Astrocyte of the hippocampus (primary cell): Measurements from ENCODE around the gene TMUB1.
A peak's percentile ranks its signal among the peaks of the same experiment; 100 is the strongest.

Source experiments
- DNase-seq: peaks from one replicate; pipeline ENCODE4 v3.0.0; 2011; ENCODE audit warnings: low read depth, low spot score

The TMUB1 gene

DNA sequence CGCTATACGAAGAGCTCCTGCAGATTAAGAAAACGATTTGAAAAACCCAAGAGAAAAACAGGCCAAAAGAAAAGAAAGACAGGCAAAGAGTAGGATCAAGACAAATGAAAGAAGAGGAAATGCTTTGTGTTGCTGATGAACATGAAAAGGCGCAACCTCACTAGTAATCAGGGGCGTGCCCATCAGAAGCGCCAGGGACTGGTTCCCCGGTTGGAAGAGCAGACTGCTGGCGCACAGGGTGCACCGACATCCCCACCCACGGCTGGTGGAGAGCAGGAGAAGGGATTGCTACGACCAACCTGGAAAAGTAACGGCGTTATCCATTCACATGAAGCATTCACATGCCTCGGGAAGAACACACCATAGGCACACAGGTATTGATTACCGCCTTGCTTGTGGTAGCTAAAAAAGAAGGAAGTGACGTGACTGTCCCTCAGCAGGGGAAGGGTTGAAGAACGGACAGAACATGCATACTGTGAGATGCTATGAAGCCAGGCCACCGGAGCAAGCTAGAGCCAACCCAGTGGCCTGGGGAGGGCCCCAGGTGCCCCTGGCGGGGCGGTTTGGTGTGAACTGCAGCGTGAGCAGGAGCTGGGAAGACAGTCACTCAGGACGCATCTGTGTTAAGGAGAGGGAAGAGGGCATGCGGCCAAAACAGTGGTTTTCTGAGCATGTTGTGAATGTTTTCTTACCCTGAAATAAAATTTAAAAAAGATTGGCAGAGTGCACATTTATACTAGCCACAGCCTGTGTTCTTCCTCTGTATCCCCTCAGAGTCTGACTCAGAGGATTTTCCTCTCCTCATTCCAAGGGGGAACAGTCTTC lies 21.3 kb upstream of the TMUB1 start:
- DNase-seq = peak; percentile 90

DNA sequence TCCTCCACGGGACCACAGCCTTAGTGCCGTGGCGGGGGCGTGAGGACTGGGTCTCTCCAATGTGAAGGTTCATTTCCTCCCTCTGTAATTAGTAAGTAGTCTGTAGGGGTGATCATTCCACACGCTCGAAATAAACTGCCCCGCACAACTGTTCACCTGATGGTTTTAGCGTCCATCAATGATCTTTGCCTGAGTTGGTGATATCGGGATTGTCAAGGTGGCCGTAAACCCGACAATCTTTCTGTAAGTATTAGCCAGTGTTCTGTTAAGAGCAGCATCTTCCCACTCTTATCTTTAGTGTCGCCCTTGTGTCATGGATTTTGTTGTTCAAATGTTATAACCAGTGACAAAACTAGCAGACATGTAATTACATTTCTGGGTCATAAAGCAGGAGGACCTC lies 20.7 kb upstream of the TMUB1 start:
- no peak for DNase-seq

- no peak for DNase-seq
Observed at GRCh38 chr7:151102991-151103390, 19.7 kb upstream of the TMUB1 start.

DNA sequence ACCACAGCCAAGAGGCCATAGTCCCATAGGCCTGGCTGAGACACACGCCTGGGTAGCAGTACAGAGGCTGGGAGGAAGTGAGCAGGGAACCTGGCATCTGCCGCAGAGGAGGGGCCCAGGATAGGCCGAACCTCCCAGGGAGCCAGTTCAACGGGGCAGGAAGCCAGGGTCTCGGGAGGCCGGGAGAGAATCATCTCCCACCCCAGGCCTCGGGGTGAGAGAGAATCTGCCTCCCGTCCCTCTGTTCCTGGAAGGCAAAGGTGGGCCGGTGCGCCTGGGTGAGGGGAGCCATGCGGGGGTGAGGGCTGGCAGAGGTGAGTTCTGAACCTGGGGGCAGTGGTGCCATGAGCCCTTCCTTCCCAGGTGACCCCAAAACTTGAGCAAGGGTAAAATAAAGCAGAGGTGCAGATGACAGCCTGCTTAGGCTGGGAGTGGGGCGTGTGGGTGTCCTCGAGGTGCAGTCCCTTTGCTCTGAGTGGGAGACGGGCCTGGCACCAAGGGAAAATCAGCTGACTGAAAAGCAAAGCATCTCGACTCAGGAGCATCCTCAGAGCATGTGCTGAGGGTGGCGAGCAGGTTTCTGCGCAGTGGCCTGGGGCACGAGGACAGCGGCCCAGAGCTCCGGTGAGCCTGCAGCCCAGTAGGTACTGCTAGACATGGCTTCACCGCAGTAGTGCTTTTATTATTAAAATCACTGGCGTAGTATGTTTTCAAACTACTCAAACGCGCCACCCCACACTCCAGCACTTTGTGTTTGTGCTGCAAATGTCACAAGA lies 18.5 kb upstream of the TMUB1 start:
- no peak for DNase-seq

- no peak for DNase-seq
Observed at GRCh38 chr7:151100921-151101320, 17.6 kb upstream of the TMUB1 start.

DNA sequence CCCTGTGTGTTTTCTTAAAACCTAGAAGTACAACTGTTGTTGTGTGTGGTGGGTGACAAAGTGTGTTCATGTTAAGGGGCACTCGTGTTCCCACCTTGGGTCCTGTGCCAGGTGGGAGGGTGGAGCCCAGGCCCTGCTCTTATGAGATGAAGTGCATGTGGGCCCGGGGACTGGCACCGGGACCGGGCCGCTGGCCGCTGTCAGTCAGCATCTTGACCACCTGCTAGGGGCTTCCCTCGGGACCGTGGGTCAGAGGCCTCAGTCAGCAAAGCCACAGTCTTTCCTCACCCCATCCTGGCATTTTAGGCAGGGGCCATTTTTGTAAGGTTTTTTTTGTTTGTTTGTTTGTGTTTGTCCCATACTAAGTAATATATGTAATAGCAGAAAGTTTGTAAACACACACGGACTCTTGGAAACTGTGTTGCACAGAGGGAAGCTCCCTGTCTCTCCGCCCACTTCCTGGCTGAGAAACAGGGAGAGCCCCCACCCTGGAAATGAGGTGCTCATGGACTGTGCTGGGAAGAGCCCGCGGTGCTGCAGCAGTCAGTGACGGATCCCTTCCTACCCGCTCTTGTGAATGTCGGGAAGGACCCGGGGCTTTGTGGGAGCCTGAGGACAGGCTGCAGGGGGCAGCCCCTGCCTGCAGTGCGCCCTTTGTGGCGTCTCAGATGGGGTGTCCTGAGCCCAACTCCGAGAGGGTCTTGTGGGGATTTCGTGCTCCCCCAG lies 16.4 kb upstream of the TMUB1 start:
- no peak for DNase-seq

DNA sequence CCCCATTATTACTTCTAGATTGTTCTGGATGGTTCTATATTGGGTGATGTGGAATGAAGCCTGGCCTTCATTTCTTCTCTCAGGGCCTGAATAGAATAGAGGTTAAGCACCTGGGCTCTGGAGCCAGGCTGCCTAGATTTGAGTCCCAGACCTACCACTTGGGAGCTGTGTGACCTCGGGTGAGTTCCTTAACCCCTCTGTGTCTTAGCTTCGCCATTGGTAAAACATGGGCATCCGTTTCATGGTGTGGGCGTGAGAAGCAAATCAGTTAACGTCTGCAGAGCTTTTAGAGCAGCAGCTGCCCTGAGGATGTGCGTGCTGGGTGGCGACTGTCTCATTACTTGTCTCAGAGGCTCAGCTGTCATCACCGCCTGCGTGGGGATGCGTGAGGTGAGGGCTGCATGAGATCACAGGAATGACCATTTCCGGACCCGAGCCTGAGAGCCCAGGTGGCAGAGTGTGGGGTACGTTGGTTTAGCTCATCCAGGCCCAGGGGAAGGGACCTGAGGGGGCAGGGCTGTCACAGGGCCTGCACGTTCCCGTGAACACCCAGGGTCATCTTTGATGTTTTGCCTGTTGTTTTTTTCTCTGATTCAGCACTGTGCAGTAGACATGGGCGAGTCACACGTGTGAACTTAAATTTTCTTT lies 12.7 kb upstream of the TMUB1 start:
- DNase-seq = no peak

DNA sequence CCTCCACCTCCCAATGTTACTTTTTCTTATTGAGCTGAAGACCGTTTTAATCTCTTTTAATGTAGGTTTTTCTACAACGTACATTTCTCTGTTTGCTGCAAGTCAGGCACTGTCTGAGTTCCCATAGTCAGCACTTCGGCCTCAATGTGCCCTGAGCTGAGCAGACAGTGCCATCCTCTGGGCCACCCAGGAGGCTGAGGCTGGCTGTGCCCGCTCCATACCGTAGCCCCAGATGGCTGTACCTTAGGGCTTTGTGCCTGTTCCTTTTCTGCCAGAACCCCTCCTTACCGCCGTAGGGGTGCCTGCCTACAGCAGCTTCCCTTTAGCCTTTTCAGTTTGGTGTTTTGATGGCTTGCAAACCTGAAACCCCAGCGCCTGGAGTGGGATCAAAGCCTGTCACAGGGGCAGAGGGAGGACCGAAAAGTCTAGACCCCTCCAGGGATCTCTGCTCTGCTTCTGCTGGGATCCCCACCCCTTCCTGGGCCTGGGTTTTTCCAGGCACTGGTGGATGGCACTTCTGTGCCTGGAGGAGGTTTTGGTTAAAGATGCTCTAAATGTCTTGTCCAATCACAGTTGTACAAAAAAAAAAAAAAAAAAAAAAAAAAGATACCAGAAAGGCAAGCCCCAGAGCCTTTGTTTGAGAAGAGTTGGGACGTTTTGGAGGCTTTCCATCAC lies 12.0 kb upstream of the TMUB1 start:
- no peak for DNase-seq

DNA sequence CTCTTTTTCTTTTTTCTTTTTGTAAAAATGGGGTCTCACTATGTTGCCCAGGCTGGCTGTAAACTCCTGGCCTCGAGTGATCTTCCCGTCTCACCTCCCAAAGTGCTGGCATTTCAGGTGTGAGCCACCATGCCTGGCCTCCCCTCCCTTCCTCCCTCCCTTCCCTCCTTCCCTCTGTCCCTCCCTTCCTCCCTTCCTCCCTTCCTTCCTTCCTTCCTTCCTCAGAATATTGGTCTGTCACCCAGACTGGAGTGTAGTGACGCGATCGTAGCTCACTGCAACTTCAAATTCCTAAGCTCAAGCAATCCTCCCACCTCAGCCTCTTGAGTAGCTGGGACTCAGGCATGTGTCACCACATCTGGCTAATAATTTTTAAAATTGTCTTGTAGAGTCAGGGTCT lies 11.4 kb upstream of the TMUB1 start:
- no peak for DNase-seq

- DNase-seq = no peak
Observed at GRCh38 chr7:151093748-151094147, 10.5 kb upstream of the TMUB1 start.

DNA sequence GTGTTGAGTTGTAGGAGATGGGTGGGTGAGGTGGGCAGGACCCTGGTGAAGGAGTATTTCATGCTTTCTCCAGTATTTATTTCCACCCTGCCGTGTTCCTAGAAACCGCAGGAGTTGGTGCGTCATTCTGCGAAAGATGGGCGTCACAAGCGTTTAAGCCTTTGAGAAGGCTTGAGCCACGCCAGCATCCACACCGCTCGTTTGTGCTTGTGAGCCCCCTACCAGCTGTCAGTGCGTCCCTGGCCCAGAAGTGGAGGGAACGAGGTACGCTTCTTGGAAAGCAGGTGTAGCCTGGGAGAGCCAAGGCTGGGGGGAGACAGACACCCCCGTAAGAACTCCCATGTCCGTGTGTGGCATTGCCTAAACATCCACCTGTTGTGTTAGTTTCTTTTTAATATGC lies 8.7 kb upstream of the TMUB1 start:
- DNase-seq = no peak

- no peak for DNase-seq
Observed at GRCh38 chr7:151091431-151091830, 8.1 kb upstream of the TMUB1 start.

- DNase-seq = no peak
Observed at GRCh38 chr7:151091003-151091402, 7.7 kb upstream of the TMUB1 start.

DNA sequence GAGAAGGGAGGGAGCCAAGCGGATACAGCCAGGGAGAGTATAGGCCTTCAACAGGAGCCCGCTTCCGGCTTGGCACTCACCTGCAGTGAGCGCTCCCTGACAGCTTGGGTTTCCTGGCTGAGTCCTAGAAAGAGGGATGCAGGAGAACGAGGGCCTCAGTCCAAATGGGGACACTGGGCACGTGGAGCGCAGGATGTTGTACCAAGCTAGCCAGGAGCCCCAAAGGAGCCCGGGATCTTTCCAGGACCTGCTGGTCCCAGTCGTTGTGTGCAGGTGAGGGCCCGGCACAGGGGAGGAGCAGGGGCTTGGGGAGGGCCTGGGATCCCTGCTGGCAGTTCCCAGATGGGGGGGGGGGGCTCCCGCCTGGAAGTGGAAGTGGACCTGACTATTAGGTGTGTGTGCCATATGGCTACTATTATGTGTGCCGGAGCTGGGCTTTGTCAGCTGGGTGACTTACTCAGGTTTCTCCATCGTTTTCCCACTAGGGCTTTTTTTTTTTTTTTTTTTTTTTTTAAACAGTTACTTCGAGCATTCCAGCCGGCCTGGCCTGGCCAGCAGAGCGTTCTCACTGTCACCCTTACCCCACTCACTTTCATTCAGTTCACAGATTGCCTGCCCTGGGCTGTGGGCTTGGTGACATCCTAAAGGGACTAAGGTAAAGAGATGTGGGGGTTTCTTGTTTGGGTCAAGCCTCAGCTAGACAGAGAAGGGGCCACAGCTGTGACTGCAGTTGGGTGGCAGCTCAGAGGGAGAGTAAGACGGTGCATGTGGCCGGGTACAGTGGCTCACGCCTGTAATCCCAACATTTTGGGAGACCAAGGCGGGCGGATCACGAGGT lies 6.8 kb upstream of the TMUB1 start:
- DNase-seq = peak; percentile 30

DNA sequence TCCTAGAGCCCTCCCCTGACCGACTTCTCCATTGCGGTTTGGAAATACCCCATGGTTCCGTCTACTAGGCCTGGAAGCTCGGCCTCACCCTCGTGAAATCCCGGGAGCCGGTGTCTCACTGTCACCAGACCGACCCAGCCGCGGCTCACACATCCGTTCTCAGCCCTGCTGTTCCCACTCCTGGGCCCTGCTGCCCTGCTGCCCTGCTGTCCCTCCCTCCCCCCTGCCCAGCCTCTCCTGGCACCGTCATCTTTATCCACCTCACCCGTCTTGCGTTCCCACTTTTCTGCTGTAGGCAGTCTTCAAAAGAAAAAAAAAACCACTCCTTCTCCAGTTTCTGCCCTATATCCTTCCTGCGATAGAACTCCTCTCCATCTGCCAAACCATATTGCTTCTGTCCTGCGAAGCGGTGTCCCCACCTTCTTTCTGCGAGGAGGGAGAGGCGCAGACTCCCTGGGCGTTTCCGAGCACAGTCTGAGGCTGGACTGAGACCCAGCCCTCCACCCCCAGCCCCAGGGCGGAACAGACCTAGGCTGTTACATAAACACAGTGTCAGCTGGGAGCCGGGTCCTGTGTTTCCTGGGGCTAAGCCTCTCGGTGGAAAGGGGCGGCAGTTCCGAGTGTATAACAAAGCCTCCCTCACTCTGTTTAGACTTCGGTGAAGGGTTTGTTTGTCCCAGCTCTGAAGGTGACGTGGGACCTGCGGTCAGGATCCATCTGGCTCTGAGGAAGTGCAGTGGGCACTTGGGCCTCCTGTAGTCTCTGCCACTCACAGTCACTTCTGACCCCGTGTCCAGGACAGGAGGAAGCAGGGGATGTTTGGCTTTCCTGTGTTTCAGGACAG lies 5.8 kb upstream of the TMUB1 start:
- peak; percentile 81 for DNase-seq

DNA sequence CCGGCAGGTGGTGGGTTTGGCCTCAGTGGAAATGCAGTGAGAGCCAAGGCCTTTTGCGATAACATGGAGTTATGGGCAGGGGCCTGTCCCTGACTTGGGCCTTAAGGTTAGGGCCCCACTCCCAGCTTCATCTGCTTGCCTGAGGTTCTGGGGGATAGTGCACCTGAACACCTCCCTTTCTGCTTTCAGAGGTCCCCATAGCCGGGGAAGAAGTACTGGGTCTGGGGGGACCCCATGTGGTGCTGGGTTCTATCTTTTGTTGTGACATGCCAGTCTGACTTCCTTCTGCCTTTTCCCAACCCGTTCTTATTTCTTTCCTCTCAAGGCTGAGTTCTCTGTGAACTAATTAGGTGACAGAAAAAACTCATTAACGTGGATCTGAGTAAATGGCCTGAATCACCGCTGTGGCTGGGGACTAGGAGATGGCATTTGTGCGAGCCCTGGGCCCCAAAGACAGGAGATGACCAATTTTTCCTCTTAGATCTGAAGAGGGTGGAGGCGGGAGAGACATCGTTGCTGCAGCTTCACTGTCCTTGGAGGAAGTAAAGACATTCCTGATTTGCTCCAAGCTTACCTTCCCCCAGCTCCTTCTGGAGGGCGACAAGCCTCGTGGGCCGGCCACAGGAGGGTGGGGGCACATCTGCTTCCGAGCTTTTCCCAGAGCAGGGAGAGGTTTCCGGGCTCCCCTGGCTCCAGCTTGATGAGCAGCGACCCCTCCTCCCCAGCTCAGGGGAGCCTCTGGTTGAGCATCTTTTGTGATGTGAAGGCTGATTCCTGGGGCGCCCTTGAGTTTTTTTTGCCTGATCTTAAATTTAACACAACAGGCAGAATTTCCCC lies 4.9 kb upstream of the TMUB1 start:
- DNase-seq = peak; percentile 34

- DNase-seq = peak; percentile 87
Observed at GRCh38 chr7:151087245-151088018, 4.1 kb upstream of the TMUB1 start.

DNA sequence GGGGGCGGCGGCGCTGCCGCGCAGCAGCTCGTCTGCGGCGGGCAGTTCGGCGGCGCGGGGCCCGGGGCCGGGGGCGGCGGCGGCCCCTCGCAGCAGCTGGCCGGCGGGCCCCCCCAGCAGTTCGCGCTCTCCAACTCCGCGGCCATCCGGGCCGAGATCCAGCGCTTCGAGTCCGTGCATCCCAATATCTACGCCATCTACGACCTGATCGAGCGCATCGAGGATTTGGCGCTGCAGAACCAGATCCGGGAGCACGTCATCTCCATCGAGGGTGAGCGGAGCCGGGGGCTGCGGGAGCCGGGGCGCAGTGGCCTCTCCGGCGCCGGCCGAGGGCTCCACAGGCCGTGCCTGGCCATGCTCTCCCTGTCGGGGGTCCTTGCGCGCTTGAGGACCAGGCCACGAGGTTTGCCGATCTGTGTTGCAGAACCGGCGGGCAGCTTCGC lies 3.5 kb upstream of the TMUB1 start:
- peak; percentile 64 for DNase-seq
